AG09319 (cell line): ENCODE results near the gene CLDN24.

Experiments
- DNase-seq: peaks from one replicate; pipeline ENCODE4 v3.0.0-alpha.2; 2010; ENCODE audit warnings: low read depth; ENCODE audit errors: extremely low read depth
- CTCF ChIP-seq: IDR thresholded peaks from 2 replicates; pipeline ENCODE4 v1.5.1; 2011; ENCODE audit warnings: low read depth, mild to moderate bottlenecking, inconsistent platforms, low read length, moderate library complexity

The CLDN24 gene

GRCh38 chr4:183353557-183353956 lies 31.3 kb upstream of the CLDN24 start:
- no peak for DNase-seq
- no peak for TF ChIP-seq CTCF

- no peak for TF ChIP-seq CTCF
- DNase-seq = no peak
Measured at GRCh38 chr4:183352546-183352945, 30.3 kb upstream of the CLDN24 start.

GRCh38 chr4:183350317-183351071 lies 28.3 kb upstream of the CLDN24 start:
- DNase-seq = peak; percentile 63
- TF ChIP-seq CTCF = no peak

GRCh38 chr4:183349673-183350072 lies 27.4 kb upstream of the CLDN24 start:
- DNase-seq = peak; percentile 81
- no peak for TF ChIP-seq CTCF

GRCh38 chr4:183348706-183349659 lies 26.8 kb upstream of the CLDN24 start:
- peak; percentile 95 for DNase-seq
- no peak for TF ChIP-seq CTCF

GRCh38 chr4:183348136-183348535 lies 25.9 kb upstream of the CLDN24 start:
- DNase-seq = no peak
- no peak for TF ChIP-seq CTCF

- no peak for DNase-seq
- TF ChIP-seq CTCF = no peak
Measured at GRCh38 chr4:183347566-183347965, 25.3 kb upstream of the CLDN24 start.
